ENCODE data around the gene KIRREL3.
"Not testable (repeated sequence)": the region's sequence is repeated elsewhere in the genome, so short reads cannot be mapped to it uniquely, and the experiment has no call there.

DNA sequence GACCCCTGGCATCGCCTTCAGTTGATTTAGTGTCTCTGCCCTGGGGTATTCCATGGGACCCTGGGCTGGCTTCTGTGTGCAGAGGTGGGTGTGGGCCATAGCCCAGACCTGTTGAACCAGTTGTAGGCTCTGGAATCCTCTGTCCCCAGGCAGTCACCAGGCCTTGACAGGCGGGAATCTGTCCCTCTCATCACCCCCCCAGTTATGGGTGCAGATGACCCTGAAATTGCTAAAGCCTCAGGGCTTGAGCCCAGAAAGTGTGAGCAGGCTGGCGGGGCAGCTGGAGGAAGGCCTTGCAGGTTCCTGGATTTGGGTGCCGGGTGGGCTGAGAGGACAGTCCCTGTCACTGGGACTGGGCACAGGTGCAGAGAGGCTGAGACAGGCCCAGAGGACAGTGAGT lies 617.9 kb downstream of the KIRREL3 start:
- TF ChIP-seq, protein P1, sequence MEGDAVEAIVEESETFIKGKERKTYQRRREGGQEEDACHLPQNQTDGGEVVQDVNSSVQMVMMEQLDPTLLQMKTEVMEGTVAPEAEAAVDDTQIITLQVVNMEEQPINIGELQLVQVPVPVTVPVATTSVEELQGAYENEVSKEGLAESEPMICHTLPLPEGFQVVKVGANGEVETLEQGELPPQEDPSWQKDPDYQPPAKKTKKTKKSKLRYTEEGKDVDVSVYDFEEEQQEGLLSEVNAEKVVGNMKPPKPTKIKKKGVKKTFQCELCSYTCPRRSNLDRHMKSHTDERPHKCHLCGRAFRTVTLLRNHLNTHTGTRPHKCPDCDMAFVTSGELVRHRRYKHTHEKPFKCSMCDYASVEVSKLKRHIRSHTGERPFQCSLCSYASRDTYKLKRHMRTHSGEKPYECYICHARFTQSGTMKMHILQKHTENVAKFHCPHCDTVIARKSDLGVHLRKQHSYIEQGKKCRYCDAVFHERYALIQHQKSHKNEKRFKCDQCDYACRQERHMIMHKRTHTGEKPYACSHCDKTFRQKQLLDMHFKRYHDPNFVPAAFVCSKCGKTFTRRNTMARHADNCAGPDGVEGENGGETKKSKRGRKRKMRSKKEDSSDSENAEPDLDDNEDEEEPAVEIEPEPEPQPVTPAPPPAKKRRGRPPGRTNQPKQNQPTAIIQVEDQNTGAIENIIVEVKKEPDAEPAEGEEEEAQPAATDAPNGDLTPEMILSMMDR (IDR thresholded peaks at IDR 0.05; ENCODE audit: insufficient read depth, low read length), result not testable (repeated sequence)
- TF ChIP-seq POLR2AphosphoS5 (IDR thresholded peaks at IDR 0.05; ENCODE audit: low read depth), result not testable (repeated sequence)

Data from HL-60 (cell line).